GM12891 (cell line): Measurements from ENCODE around the gene PHF2.

Experiments used
- PAX5 ChIP-seq: IDR thresholded peaks from 2 replicates; pipeline ENCODE4 v1.6.1; 2011; ENCODE audit warnings: low read length, moderate library complexity, mild to moderate bottlenecking; ENCODE audit not compliant: insufficient read depth, severe bottlenecking
- POLR2A ChIP-seq: IDR thresholded peaks from 2 replicates; pipeline ENCODE4 v1.6.1; 2011; ENCODE audit warnings: low read depth, low read length, control low read depth
- POLR2AphosphoS5 ChIP-seq: IDR thresholded peaks from 2 replicates; pipeline ENCODE4 v1.6.1; 2011; ENCODE audit warnings: low read depth, low read length, control low read depth
- POU2F2 ChIP-seq: IDR thresholded peaks from 2 replicates; pipeline ENCODE4 v1.6.1; 2011; ENCODE audit warnings: low read depth, mild to moderate bottlenecking, control low read depth, low read length, moderate library complexity
- SPI1 ChIP-seq: IDR thresholded peaks from 2 replicates; pipeline ENCODE4 v1.6.1; 2011; ENCODE audit warnings: low read depth, low read length, control low read depth
- TAF1 ChIP-seq: IDR thresholded peaks from 2 replicates; pipeline ENCODE4 v1.6.1; 2011; ENCODE audit warnings: low read depth, low read length, control low read depth

DNA sequence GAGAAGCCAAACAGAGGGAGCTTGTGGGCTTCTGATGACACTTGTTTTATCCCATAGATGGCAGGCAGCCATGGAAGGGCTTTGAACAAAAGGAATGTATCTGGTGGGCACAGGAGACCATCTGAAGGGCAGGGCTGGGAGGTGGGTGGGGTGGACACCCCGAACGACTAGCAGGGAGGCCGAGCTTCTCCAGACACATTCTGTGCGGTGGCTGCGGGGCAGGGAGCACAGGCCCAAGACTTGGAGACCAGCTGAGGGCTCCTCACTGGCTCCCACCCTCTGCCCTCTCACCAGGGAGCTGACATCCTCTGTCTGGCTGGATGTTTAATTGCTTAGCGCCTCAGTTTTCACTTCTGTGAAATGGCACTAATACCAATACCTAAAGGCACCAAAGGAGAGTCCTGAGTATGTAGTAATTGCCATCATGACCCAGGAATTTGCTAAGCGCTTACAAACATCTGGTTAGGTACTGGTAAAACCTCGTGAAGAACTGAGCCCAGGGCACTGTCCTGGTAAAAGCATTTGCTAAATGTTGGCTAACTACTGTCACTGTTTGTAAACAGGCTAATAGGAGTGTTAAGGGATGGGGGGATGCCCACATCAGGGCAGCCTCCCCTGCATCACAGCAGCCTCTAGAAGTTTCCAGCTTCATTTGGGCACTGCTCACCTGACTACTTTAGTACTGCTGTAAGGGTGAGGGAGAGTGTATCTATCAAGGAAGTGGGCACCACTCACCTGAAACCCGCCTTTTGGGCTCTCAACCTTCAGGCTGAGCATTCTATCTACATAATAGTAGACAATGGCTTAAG lies 2.1 kb upstream of the PHF2 start:
- TF ChIP-seq POLR2A (no peak), TAF1 (no peak), POLR2AphosphoS5 (no peak), POU2F2 (no peak), PAX5 (no peak), SPI1 (no peak)
